Measurements from ENCODE around the gene FAR2. TPM values are rescaled to one million over a fixed set of nuclear protein-coding genes. Genes with fewer than 3 reads are reported as not detected.
"Not testable (repeated sequence)": the region's sequence is repeated elsewhere in the genome, so short reads cannot be mapped to it uniquely, and the experiment has no call there.

Gene FAR2
- total RNA-seq, 1 donor = 5.6 TPM

- no peak for DNase-seq (ENCODE audit: low read depth)
- no peak for TF ChIP-seq CTCF (IDR thresholded peaks at IDR 0.05; ENCODE audit: insufficient read depth, low read depth, low read length)
- H3K4me3 ChIP-seq (ENCODE audit: low read depth, low read length) = no peak overlapping the region
Observed at GRCh38 chr12:29163146-29163545, 14.1 kb downstream of the FAR2 start.

GRCh38 chr12:29164477-29165393 lies 15.7 kb downstream of the FAR2 start:
- DNase-seq (ENCODE audit: low read depth) = peak; percentile 75
- H3K4me3 ChIP-seq (ENCODE audit: low read depth, low read length) = no peak overlapping the region
- TF ChIP-seq CTCF (IDR thresholded peaks at IDR 0.05; ENCODE audit: insufficient read depth, low read depth, low read length) = no peak

GRCh38 chr12:29167445-29167844 lies 18.4 kb downstream of the FAR2 start:
- TF ChIP-seq CTCF (IDR thresholded peaks at IDR 0.05; ENCODE audit: insufficient read depth, low read depth, low read length) = no peak
- no peak overlapping the region for H3K4me3 ChIP-seq (ENCODE audit: low read depth, low read length)
- DNase-seq (ENCODE audit: low read depth) = no peak

- no peak overlapping the region for H3K4me3 ChIP-seq (ENCODE audit: low read depth, low read length)
- TF ChIP-seq CTCF (IDR thresholded peaks at IDR 0.05; ENCODE audit: insufficient read depth, low read depth, low read length) = no peak
- peak; percentile 22 for DNase-seq (ENCODE audit: low read depth)
Observed at GRCh38 chr12:29167988-29168387, 18.9 kb downstream of the FAR2 start.

- not testable (repeated sequence) for H3K4me3 ChIP-seq (ENCODE audit: low read depth, low read length); DNase-seq (ENCODE audit: low read depth)
Observed at GRCh38 chr12:29169978-29170377, 20.9 kb downstream of the FAR2 start.

GRCh38 chr12:29170478-29171084 lies 21.5 kb downstream of the FAR2 start:
- H3K4me3 ChIP-seq (ENCODE audit: low read depth, low read length); DNase-seq (ENCODE audit: low read depth): not testable (repeated sequence)

GRCh38 chr12:29171421-29172258 lies 22.6 kb downstream of the FAR2 start:
- H3K4me3 ChIP-seq (ENCODE audit: low read depth, low read length) = no peak overlapping the region
- TF ChIP-seq CTCF (IDR thresholded peaks at IDR 0.05; ENCODE audit: insufficient read depth, low read depth, low read length) = no peak
- no peak for DNase-seq (ENCODE audit: low read depth)

Measured in fibroblast of villous mesenchyme (primary cell).